Hematopoietic multipotent progenitor cell (in vitro differentiated cells): ENCODE measurements around the gene FADS3. TPM values are rescaled to one million over a fixed set of nuclear protein-coding genes. Genes with fewer than 3 reads are reported as not detected.
A peak's percentile ranks its signal among the peaks of the same experiment; 100 is the strongest.
"Not testable (repeated sequence)": the region's sequence is repeated elsewhere in the genome, so short reads cannot be mapped to it uniquely, and the experiment has no call there.

ENCODE experiments used
- DNase-seq, 3 donors: peaks; one replicate each; pipeline ENCODE4 v3.0.0-alpha.2; 2011 to 2015; ENCODE audit warnings: low read depth in 2 of 3, low spot score in 2 of 3
- total RNA-seq: library from RNA; depleted of rRNA; stranded (reverse); fragments of >200 nt; gene quantifications from one replicate; pipeline ENCODE4 v1.2.3, GENCODE V29; 2012

The FADS3 gene
- total RNA-seq, 1 donor, result 52.2 TPM

DNA sequence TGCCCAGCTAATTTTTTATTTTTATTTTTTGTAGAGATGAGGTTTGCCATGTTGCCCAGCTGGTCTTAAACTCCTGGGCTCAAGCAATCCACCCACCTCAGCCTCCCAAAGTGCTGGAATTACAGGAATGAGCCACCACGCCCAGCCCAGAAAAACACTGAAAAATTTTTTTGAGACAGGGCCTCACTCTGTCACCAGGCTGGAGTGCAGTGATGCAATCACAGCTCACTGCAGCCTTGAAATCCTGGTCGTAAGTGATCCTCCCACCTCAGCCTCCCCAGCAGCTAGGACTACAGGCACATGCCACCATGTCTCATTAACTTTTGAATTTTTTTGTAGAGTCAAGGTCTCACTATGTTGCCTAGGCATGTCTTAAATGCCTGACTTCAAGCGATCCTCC, 9.1 kb downstream of the FADS3 start:
- not testable (repeated sequence) for DNase-seq

DNA sequence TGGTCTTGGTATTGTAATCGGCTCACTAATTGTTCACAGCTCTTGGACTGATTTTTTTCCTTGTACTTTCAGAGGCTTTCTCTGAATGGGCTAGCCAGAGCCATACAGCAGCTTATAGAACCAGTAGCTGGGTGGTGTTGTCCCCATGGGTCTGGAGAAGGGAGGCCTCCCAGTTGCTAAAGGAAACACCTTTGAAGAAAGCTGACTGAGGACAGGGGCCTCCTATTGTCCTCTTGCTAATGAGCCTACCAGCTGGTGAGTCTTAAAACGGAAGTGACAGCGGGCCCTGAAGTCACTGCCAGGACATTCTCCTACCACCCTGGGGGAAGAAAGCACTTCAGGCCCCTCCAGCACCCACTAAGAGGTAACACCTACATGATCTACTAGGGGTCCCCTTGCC, 9.9 kb downstream of the FADS3 start:
- no peak for DNase-seq

DNA sequence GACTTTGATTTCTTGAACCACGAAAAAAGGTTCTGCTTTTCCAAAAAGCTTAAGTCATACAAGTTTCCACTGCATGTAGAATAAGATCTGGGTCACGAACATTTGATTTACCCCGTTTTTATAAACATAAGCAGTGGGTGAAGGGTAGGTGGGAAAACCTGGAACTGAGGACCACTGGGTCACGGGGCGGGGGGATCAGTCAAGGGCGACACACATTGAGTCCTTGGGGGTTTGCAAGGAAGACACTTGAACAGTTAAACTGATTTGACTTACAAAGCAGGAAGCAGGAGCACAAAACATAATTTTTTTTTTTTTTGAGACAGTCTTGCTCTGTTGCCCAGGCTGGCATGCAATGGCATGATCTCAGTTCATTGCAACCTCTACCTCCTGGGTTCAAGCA, 10.9 kb downstream of the FADS3 start:
- no peak for DNase-seq

DNA sequence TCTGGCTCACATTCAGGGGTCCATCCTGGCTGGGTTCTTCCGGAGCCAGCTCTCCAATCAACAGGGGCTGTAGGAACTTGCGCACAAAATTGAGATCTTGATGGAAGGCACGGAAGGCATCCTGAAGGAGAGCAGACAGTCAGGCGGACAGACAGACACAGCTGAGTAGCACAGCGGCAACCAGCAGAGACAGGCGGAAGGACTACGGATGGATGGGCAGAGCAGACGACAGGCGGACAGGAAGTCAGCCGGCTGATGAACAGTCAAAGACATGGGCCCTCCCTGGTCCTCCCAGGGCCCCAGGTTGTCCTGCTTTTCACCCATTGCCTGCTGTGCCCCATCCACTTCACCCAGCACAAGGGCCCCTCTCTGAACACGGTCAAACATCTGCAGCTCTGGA, 11.3 kb downstream of the FADS3 start:
- DNase-seq, result no peak

DNA sequence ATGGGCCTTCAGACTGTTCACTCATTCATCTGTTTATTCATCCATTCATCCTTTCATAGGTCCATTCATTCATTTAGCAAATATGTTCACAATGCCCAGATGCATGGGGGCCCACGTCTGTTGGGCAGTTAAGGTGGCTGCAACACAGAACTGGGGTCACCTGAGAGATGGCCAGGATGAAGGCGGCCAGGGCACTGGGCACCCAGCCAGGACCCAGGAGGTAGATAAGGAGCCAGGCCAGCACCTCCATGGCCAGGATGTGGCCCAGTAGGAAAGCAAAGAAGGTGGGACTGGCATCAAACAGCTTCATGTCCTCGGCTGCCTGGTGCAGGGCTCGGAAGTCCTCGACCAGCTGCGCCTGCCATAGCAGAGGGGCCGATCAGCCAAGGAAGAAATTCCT, 12.2 kb downstream of the FADS3 start:
- DNase-seq, result no peak

DNA sequence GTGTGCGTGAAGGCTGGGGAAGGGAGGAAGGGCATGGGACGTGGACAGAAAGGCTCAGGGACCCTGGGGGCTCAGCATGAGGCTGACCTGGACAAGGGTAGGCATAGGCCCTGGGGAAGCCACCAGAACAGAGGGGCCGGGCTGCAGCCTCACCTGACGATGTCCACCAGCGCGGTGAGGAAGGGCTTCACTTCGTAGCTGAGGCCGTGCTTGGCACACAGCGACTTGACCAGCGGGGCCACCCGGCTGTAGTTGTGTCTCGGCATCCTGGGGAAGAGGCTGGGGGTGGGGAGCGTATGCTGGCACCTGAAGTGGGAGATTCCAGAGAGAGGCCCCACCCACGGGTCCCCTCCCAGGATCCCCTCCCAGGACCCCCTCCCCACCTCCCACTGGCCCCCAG, 15.6 kb downstream of the FADS3 start:
- no peak for DNase-seq

DNA sequence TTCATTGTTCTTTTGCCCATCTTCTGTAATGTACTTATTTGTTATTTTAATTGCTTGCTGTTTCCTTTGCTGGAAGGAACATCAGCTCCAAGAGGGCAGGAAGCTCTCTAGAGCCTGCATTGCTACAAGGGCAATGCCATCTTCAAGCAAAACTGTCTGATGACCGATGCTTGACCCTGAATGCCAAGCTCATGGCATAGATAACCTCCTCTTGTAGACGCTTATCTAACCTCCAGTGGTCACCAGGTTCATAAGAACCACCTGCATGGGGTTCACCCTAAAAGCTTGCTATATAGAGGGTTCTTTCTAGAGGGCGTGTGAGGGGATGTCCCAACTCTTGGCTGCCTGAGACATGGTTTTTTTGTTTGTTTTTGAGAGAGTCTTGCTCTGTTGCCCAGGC, 16.5 kb downstream of the FADS3 start:
- no peak for DNase-seq

DNA sequence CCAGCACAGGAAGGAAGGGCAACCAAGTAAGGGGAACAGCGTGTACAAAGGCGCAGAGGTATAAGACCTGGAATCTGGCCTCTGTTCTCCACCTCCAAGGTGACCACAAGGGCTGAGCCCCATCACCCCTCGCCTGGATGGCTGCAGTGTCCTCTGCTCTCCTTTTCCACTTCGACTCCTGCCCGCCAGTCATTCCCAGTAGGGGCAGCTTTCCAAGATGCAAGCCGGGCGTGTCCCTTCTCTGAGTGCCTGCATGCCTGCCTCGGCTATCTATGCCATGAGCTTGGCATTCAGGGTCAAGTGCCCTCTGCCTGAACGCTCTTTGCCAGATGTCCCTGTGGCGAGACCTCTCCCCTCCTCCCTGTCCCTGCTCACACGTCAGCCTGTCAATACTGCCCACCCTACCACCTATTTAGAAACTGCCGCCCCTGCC, 17.0 kb downstream of the FADS3 start:
- DNase-seq, result no peak

DNA sequence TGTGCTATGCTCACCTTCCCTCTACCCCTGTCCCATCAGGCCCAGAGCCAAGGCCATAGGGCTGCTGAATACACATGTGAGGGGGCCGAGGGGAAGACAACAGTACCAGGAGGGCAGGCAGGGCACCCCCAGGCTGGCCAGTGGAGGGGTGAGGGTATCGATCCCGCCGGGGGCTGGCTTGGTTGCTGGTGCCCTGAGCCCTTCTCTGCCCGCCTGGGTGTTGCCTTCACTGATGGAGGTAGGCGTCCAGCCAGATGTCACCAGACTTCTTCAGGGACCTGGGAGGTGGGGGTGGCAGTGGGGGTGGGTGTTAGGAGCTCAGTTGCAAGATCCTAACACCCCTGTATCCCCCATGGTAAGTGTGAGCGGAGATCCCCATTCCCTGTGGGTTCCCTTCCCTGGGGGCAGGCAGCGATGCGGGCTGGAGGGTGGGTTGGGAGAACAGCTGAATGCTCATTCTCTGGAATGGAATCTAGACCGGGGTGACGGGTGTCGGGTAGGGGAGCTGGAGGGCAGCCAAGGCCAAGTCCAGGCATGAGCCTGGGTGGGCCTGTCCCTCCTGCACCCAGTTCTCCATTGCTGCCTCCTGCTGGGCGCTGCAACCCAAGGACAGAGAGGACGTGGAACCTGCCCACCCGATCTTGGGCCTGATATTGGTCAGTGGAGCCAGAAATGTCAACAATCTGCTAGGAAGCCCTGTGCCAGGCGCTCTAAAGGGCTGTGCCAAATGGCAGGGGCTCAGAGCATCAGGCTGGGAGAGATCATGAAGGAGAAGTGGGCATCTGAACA, 17.6 kb downstream of the FADS3 start:
- DNase-seq, result no peak

DNA sequence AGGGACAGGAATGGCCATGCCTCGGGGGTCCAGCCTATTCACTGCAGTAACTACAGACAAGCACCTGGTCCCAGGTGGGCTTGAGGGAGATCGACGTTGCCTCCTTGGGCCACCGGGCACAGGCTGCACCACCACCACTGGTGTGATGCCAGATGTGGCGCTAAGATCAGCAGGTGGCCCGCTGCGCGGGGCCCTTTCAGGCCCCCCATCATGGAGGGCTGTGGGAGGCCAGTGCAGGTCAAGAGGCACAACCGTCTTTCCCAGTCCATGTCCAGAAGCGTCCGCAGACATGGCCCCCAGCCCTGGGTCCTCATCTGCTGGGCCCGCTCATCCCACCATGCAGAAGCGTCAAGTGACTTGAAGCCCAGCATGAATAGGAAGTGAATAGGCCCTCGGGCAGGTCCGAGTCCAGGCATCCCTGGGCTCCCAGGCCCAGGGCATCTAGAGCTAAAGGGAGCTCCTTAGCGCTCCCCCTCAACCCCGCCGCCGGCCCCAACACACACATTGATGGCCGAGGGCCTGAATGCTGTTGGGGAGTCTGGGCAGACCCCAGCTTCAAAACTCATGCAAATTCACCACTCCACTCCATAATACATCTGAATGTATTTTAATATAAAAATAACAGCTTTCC, 18.3 kb downstream of the FADS3 start:
- no peak for DNase-seq

DNA sequence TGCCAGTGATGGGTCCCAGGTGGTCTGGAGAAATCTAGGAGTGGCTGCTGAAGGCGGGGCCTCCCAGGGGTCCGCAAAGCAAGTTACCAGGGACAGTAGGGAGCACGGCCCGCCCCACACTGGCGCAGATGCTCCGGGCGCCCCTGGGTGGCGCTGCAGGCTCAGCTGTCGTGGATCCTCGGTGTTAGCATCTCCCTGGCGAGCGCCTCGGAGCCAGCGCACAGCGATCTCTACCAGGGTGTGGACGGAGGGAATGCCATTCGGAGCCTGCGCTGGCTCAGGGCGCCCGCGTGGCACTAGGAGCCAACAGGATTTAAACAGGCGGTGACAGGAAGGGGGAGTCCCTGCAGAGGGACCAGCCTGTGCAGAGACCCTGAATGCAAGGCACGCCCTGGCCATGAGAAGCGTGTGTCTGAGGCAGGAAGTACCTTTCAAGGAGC, 20.2 kb downstream of the FADS3 start:
- DNase-seq, result peak; percentile 32 to 77 (median 72)

DNA sequence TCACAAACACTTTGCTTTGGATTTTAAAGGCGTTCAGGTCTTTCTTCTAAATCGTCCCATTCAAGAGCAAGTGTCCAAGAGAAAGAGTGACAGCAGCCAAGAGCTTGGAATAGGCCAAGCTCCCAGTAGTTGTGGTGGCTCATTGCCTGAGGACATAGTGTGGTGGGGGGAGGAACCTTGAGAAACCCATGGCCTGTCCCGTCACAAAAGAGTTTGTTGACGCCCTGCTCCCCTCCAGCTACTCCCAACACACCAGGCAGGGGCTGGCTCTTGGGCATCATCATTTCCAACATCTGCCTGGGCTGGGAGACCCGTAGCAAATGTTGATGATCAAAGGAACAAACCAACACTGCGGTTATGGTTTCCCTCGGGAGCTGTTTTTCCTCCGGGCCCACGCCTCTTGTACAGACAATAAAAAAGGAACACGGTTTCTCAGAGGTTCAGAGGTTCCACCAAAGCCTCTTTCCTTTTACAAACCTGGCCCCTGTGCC, 20.8 kb downstream of the FADS3 start:
- DNase-seq, result no peak

DNA sequence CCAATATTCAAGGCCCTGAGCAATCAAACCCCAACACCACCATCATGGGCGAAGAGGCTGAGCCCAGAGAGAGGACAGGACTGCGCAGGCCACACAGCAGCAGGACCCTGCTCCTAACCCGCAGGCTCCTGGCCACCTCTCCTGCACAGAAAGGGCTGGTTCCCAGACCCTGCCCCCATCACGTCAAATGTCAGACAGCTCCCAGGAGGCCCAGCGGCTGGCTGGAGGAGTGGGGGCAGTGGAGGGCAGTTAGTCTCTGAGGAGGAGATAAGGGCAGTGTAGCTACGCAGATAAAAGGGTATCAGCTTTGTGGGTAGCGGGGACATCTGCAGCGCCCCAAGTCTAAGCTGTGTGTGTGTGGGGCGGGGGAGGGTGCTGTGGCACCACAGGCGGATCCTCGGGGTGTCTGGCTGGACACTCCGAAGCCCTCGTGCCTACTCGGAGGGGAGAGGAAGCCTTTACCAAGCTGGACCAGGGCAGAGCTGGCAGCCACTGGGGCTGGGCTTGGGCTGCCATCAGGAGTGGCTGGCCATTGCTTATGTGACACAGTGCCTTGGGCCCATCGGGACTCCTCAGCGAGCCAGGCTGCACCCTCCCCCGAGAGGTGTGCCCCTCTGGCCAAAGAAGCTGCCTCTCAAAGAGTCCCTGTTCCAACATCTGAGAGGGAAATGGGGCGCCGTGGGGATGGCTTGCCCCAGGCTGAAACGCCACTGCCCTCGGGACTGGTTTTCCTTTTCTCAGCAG, 21.5 kb downstream of the FADS3 start:
- peak in 2 of 3 donors; percentile 28 to 36 for DNase-seq

DNA sequence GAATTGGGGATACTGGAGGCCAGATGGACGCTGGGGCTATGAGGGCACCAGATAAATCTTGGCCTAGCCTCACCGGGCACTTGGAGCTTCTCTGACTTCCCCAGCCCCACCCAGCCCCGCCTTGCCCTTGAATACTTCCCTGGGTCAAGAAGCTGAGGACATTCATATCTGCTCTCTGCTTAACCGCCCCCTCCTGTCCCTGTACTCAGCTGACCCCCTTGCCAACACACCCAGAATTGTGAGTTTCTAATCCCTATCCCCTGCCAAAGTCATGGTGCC, 22.0 kb downstream of the FADS3 start:
- DNase-seq, result no peak

DNA sequence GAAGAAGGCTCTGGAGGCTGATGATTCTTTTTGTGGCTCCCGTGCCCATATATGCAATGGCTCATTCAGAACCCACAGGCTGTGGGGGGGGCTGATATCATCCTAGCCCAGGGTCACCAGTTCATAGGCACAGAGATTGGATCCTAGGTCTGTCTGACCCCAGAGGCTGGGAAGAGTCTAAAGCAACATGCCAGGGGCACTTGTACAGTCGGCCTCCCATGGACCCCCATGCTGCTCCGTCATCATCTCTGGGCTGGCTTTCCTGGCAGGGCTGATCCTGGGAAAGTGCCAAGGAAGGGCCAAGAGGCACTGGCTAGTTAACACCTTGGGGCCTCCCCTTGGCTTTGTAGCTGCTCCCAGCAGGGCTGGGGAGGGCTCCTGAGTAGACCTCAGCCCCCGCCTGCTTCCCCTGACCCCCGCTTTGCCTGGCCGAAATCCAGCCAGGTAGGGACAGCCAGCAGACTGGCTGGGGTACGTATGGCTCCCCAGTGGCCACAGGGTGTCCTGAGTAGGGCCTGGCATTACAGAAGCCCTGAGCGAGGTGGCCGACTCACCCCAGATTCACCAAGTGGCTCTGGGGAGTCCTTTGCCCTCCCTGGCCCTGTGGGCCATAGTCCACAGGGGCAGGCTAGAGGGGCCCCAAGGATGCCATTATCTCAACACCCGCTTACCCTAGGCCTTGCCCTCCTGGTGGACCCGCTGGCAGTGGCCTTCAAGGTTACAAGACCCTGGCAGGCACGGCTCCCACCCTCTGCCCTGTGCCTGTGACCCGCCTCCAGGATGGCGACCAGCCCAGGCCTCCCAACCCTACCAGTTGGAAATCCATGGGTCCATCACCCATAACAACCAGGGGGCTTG, 22.5 kb downstream of the FADS3 start:
- no peak for DNase-seq

DNA sequence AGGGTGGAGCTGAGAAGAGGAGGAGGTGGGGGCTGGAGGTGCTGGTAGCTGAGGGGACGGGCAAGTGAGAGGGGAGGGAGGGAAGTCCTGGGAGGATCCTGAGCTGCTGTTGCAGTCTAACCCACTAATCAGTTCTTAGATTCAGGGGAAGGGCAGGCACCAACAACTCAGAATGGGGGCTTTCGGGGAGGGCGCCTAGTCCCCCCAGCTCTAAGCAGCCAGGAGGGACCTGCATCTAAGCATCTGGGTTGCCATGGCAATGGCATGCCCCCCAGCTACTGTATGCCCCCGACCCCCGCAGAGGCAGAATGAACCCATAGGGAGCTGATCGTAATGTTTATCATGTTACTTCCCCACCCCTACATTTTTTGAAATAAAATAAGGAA, 24.4 kb downstream of the FADS3 start:
- no peak for DNase-seq

DNA sequence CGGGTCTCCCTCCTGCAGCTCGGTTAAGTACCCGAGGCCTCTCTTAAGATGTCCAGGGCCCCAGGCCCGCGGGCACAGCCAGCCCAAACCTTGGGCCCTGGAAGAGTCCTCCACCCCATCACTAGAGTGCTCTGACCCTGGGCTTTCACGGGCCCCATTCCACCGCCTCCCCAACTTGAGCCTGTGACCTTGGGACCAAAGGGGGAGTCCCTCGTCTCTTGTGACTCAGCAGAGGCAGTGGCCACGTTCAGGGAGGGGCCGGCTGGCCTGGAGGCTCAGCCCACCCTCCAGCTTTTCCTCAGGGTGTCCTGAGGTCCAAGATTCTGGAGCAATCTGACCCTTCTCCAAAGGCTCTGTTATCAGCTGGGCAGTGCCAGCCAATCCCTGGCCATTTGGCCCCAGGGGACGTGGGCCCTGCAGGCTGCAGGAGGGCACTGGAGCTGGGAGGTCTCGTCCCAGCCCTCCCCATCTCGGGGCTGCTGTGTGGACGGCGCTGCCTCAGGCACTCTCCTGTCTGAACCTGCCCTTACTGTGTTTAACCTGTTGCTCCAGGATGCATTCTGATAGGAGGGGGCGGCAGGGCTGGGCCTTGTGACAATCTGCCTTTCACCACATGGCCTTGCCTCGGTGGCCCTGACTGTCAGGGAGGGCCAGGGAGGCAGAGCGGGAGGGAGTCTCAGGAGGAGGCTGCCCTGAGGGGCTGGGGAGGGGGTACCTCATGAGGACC, 25.0 kb downstream of the FADS3 start:
- no peak for DNase-seq

DNA sequence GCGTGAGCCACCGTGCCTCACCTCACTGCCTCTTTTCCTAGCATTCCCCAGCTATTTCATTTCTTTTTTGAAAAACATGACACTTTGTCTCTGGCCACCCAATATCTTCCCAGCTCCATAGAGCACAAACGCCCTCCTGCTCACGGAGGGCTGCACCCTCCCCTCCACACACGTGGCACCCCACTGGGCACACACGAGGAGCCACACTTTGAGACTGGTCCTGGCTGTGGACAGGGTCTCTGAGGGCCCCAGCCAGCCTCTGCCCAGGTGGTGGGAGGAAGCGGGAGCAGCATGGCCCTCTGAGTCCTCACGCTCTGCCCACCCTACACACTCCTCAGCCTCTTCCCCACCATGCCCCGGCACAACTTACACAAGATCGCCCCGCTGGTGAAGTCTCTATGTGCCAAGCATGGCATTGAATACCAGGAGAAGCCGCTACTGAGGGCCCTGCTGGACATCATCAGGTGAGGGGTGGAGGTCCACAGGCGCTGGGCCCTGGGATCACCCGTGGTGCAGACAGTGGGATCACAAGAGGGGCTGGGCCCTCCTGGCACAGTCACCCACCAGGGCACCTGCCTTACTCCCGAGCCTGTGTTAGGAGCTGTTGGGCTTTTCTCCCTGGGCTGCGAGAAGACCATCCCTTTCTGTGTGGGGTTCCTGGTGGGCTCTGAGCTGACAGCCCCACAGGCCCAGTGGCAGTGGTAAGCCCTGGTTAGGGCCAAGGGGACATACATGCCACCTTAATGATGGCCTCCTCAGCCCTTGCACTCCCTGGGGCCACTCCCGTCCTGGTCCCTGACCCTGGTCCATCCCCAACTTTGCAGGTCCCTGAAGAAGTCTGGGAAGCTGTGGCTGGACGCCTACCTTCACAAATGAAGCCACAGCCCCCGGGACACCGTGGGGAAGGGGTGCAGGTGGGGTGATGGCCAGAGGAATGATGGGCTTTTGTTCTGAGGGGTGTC, 26.2 kb downstream of the FADS3 start:
- no peak for DNase-seq

DNA sequence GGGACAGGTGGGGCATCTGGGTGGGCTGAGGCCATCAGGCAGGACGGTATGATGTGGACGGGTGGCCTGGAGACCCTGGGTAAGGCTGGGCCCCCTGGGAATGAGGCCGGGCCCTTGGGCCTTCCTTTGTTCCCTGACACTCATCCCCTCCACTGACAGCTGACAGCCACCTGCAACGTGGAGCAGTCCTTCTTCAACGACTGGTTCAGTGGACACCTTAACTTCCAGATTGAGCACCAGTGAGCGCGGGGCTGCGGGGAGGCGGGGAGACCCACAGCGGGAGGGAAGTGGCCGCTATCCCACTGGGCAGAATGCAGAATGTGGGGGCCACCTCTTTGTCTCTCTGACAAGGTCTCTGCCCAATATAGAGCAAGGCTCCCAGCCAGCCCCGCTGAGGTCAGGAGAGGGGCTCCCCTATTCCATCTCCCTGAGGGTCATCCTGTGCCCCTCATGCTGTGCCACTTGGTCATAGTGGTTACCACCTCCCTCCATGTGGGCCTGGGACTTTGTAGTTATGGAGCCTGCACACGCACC, 27.7 kb downstream of the FADS3 start:
- no peak for DNase-seq
